Adrenal gland (tissue), 12 donors: ENCODE results near the gene TSFM. TPM values are rescaled to one million over a fixed set of nuclear protein-coding genes. Genes with fewer than 3 reads are reported as not detected.

Experiments used
- DNase-seq, 7 donors: peaks; one replicate each; pipeline ENCODE4 v3.0.0-alpha.2; 2019 to 2020
- H3K27ac ChIP-seq, 5 donors: fragments of 200-600 bp; sonication (generic) in 4 of 5; 1 replicate in 3 of 5; 2 replicates in 2 of 5; pipeline versions ENCODE4 v1.5.1 to v1.8.0; 2016 to 2020; ENCODE audit warnings: mild to moderate bottlenecking in 1 of 5
- H3K27me3 ChIP-seq: fragments of 200-600 bp; 2 replicates; pipeline ENCODE4 v1.8.0; 2021
- H3K36me3 ChIP-seq, 2 donors: fragments of 200-600 bp; replicated peaks in 1 of 2; 1 replicate in 1 of 2; 2 replicates in 1 of 2; pipeline versions ENCODE4 v1.5.1 to v1.8.0; 2018 to 2022
- H3K4me1 ChIP-seq, 2 donors: fragments of 200-600 bp; replicated peaks in 1 of 2; 1 replicate in 1 of 2; 2 replicates in 1 of 2; pipeline versions ENCODE4 v1.5.1 to v1.8.0; 2018 to 2021
- H3K4me3 ChIP-seq, 4 donors: fragments of 200-600 bp; sonication (generic) in 3 of 4; one replicate each; pipeline ENCODE4 v1.5.1; 2016 to 2018
- H3K9me3 ChIP-seq, 3 donors: fragments of 200-600 bp; sonication (generic) in 1 of 3; replicated peaks in 1 of 3; 1 replicate in 2 of 3; 2 replicates in 1 of 3; pipeline versions ENCODE4 v1.5.1 to v1.8.0; 2016 to 2021
- POLR2A ChIP-seq, 2 donors: fragments of 450-650 bp; IDR thresholded peaks; one replicate each; pipeline ENCODE4 v1.6.1; 2017; ENCODE audit warnings: antibody characterized with exemption in 2 of 2, mild to moderate bottlenecking in 2 of 2, moderate library complexity in 1 of 2
- WGBS, 4 donors: extraction: QIAGEN DNeasy Blood & Tissue Kit in 2 of 4; methylation state at CpG; one replicate each; pipeline versions ENCODE4 v1.1.5 to v1.1.7; 2013 to 2017; 5-methylcytosine and 5-hydroxymethylcytosine counted together
- intact Hi-C, 2 donors: fragments of 100-400 bp; cut with DNase I; formaldehyde crosslinking; loops; one replicate each; pipeline versions ENCODE4 v1.14.1 to v1.15.0; 2022 to 2023
- polyA plus RNA-seq, 3 donors: library from polyadenylated mRNA; stranded (reverse); fragments of 200-250 nt in 2 of 3; fragments of 350-450 nt in 1 of 3; fragmentation: Illumina TruSeq in 1 of 3; extraction: RNeasy Lipid Tissue Mini Kit (QIAGEN cat#74804) in 1 of 3; gene quantifications; one replicate each; pipeline ENCODE4 v1.2.3, GENCODE V29; 2013 to 2014
- total RNA-seq, 9 donors: library from RNA; depleted of rRNA in 4 of 9; stranded (reverse); fragments of >200 nt in 4 of 9; fragments of 120-200 nt in 1 of 9; fragmentation: NEBNext Ultra II Directional in 1 of 9; extraction: Animal tissue kit (Norgen Biotek cat#: 25700) in 1 of 9; gene quantifications; one replicate each; pipeline versions ENCODE4 v1.1.0 to v1.2.4, GENCODE V29; 2013 to 2023
- TF ChIP-seq, protein P1 (sequence below), 6 experiments: fragments of 450-650 bp in 4 of 6; fragments of 200-600 bp in 2 of 6; sonication (generic) in 1 of 6; IDR thresholded peaks; 1 replicate in 5 of 6; 2 replicates in 1 of 6; pipeline versions ENCODE4 v1.5.1 to v1.8.0; 2016 to 2021; ENCODE audit warnings: antibody characterized with exemption in 6 of 6, mild to moderate bottlenecking in 2 of 6, moderate library complexity in 1 of 6
- donor health status: healthy with polysubstance abuse.
- donor health status: Bipolar disorder and iron deficiency.
- donor health status: DM: yes; HTN: yes; CAD: no.
- donor health status: DM: no; HTN: no; CAD: no.
- donor health status: DM: no; HTN: no; CAD: no.
- donor health status: DM: yes; HTN: yes; CAD: no.

Gene TSFM
- total and polyA plus RNA-seq, 12 donors: 31.5 to 107 (median 69.5) TPM

DNA sequence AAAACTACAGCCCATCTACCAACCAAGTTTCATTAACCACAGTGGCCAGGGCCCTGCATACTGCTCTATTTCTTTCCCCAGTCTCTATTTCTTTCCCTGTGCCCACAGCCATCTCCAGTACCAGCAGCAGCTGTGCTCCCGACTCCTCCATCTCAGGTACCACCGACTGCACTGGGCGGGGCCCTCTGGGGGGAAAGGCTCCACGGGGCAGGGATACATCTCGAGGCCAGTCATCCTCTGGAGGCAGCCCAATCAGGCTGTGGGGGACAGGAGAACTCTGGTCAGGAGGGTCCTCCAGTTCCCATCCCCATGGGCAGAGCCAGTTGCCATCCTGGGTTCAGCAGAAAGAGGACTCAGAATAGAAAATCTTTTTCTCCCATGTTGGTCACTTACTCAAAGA lies 33.5 kb upstream of the TSFM start:
- peaks cover 0 to 45% of the 10 kb centered on the region in 2 donors for H3K36me3 ChIP-seq
- H3K27ac ChIP-seq: no peak overlapping the region
- no peak overlapping the region for H3K4me3 ChIP-seq
- 92 to 94% (median 94%) methylated on average over 5 of the region's 5 CpGs for WGBS, 4 donors
- peaks cover 15 to 31% of the 10 kb centered on the region in 2 donors for H3K4me1 ChIP-seq
- no peaks in the 10 kb centered on the region for H3K9me3 ChIP-seq
- TF ChIP-seq, protein P1, sequence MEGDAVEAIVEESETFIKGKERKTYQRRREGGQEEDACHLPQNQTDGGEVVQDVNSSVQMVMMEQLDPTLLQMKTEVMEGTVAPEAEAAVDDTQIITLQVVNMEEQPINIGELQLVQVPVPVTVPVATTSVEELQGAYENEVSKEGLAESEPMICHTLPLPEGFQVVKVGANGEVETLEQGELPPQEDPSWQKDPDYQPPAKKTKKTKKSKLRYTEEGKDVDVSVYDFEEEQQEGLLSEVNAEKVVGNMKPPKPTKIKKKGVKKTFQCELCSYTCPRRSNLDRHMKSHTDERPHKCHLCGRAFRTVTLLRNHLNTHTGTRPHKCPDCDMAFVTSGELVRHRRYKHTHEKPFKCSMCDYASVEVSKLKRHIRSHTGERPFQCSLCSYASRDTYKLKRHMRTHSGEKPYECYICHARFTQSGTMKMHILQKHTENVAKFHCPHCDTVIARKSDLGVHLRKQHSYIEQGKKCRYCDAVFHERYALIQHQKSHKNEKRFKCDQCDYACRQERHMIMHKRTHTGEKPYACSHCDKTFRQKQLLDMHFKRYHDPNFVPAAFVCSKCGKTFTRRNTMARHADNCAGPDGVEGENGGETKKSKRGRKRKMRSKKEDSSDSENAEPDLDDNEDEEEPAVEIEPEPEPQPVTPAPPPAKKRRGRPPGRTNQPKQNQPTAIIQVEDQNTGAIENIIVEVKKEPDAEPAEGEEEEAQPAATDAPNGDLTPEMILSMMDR (IDR thresholded peaks at IDR 0.05): no peak
- no peak for TF ChIP-seq POLR2A (IDR thresholded peaks at IDR 0.05)
- no peaks in the 10 kb centered on the region for H3K27me3 ChIP-seq
- no peak for DNase-seq
- intact Hi-C loops: no loop called here

DNA sequence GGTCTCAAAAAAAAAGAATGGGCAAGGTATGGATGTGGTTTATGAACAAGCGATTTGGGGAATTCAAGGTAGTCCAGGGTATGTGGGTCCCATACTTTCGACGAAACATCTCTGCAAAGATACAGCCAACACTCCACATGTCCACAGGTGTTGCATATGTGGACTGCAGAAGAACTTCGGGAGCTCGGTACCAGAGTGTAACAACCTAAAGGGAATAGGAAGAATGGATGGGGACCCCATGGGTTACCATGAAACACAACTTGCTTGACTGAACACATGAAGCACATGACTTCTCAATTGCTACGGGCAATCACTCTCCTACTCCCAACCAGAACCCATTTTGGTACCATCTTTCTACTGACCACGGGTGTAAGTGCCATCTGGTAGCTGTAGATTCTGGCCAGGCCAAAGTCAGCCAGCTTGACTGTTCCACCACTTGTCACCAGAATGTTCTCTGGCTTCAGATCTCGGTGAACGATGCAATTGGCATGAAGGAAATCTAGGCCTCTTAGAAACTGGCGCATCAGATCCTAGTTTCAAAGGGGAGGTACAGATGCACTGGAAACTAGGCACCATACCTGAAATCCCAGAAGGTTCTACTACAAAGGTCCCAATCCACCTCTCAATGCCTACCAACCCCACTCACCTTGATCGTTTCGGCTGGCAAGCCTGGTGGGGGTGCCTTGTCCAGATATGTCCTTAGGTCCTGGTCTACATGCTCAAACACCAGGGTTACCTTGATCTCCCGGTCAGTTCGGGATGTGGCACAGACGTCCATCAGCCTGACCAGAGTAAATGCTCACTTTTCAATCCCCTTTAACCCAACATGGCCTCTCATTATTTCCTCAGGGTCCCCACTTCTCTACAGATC lies 31.8 kb upstream of the TSFM start:
- TF ChIP-seq, protein P1 (IDR thresholded peaks at IDR 0.05): no peak
- TF ChIP-seq POLR2A (IDR thresholded peaks at IDR 0.05): no peak
- H3K27ac ChIP-seq: peak overlapping the region in 4 of 5 donors; percentile 73 to 98 (median 94)
- peaks cover 0 to 45% of the 10 kb centered on the region in 2 donors for H3K36me3 ChIP-seq
- peak overlapping the region in 2 of 4 donors; percentile 65 to 70 for H3K4me3 ChIP-seq
- peaks cover 9 to 33% of the 10 kb centered on the region in 2 donors for H3K4me1 ChIP-seq
- 79 to 86% (median 84%) methylated on average over 14 to 15 of the region's 15 CpGs for WGBS, 4 donors
- intact Hi-C loops: no loop called here
- DNase-seq: no peak
- H3K27me3 ChIP-seq: no peaks in the 10 kb centered on the region
- H3K9me3 ChIP-seq: no peaks in the 10 kb centered on the region

DNA sequence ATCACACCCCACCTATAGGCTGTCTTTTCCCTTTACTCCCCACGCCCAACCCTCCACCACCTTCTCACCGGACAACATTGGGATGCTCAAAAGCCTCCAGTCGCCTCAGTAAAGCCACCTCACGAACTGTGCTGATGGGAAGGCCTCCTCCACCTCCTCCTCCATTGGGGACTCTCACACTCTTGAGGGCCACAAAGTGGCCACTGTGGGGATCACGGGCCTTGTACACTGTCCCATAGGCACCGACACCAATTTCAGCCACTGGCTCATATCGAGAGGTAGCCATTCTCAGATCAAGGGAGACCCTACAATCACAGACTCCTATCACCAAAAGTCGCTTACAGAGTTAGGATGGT lies 31.2 kb upstream of the TSFM start:
- TF ChIP-seq, protein P1 (IDR thresholded peaks at IDR 0.05): no peak
- TF ChIP-seq POLR2A (IDR thresholded peaks at IDR 0.05): no peak
- Histone ChIP-seq H3K27me3 (no peaks in the 10 kb centered on the region), H3K9me3 (no peaks in the 10 kb centered on the region), H3K36me3 (peaks cover 0 to 43% of the 10 kb centered on the region in 2 donors), H3K4me1 (peaks cover 8 to 33% of the 10 kb centered on the region in 2 donors), H3K27ac (peak overlapping the region; percentile 73 to 98 (median 94)), H3K4me3 (peak overlapping the region; percentile 30 to 81 (median 68))
- intact Hi-C loops: no loop called here
- DNase-seq: no peak
- WGBS, 4 donors: 8 to 10% (median 9%) methylated on average over 8 of the region's 8 CpGs

DNA sequence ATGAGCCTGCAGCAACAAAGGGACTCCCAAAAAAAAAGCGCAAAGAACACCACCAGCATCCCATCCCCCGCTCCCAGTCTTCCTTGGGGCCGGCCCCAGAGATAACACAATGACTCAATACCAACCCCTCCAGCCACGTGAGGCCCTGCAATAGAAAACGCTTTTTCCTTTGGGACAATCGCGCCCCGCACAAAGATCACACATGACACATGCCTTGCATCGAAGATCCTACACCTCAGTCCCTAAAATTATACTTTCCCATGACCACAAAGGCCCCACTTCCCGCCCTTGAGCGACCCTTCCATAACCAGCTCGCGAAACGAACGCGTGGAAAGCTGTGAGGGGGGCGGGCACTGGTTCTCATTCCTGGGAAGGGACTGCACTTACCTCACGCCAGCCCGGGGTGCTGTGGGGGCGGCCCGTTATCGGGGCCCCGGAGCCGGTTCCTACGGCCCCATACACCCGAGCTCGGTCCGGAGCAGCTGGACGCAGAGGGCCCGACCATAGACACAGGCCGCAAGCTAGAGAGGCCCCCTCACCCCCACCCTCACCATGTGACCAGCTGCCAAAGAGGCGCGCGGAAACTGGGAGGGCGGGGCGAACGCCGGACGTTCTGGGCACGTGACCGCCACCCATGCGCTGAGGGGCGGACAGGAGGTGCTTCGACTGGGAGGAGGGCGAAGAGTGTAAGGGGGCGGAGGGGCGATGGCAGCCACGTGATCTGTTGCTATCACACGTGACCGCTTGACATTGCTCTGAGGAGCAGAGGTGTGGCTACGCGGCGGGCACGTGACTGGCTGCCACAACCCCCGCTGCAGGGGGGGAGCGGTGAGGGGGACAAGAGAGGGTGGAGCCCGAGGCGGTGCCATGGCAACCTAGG lies 30.6 kb upstream of the TSFM start, which contains the start of gene CDK4:
TSS of gene CDK4 (minus strand) at position 523 of the 880 bp plus-strand sequence. CDS start 593 bp downstream, outside the sequence.
- WGBS, 4 donors: 0 to 4% (median 0%) methylated on average over 19 to 58 of the region's 58 CpGs
- Histone ChIP-seq H3K27ac (peak within 1 kb of the TSS; percentile 73 to 98 (median 94)), H3K4me3 (peak within 1 kb of the TSS; percentile 30 to 81 (median 68)), H3K36me3 (peaks cover 0 to 37% of the 10 kb centered on the region in 2 donors), H3K9me3 (no peaks in the 10 kb centered on the region), H3K4me1 (peaks cover 8 to 33% of the 10 kb centered on the region in 2 donors), H3K27me3 (no peaks in the 10 kb centered on the region)
- TF ChIP-seq, protein P1 (IDR thresholded peaks at IDR 0.05): no peak
- TF ChIP-seq POLR2A (IDR thresholded peaks at IDR 0.05): peak; percentile 82 to 93
- peak; percentile 99 to 100 (median 100) for DNase-seq
- intact Hi-C loops: no loop called here
